ENCODE data around the gene SCUBE3. TPM values are rescaled to one million over a fixed set of nuclear protein-coding genes. Genes with fewer than 3 reads are reported as not detected.

Gene SCUBE3
- total RNA-seq, 4 donors from 2014 or later: 1.5 to 8.8 (median 5.6) TPM

DNA sequence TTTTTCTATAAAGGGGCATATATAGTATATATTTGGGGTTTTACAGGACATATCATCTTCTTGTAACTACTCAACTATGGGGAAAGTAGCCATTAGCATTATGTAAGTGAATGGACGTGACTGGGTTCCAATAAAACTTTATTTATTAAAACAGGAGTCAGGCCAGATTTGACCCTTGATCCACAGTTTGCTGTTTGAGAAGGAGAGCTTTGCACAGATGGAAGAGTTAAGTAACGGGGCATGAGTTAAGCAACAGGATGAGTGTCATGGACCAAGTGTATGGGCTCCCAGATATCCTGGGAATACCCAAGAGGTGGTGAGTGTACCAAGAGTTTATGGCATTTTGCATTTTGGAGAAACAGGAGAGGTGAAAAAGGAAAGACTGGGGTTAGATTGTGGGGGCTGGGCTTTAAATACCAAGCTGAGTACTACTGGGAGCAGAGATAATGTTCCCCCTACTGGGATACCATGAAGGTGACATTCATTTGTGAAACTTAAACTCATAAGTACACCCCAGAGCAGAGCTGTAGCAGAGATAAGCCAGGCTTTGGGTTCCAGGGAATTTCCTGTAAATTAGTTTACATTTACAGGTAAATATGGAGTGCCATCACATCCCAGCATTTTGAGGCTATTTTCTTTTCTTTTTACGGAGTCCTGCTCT is 18.5 kb upstream of the SCUBE3 start:
- H3K4me1 ChIP-seq: no peaks in the 10 kb centered on the region
- H3K9me3 ChIP-seq: peaks cover 0 to 4% (median 2%) of the 10 kb centered on the region in 4 donors
- TF ChIP-seq POLR2AphosphoS5 (IDR thresholded peaks at IDR 0.05): no peak
- no peak for TF ChIP-seq EP300 (IDR thresholded peaks at IDR 0.05)
- no peak for TF ChIP-seq POLR2A (IDR thresholded peaks at IDR 0.05; ENCODE audit: low read depth)
- TF ChIP-seq, protein P1, sequence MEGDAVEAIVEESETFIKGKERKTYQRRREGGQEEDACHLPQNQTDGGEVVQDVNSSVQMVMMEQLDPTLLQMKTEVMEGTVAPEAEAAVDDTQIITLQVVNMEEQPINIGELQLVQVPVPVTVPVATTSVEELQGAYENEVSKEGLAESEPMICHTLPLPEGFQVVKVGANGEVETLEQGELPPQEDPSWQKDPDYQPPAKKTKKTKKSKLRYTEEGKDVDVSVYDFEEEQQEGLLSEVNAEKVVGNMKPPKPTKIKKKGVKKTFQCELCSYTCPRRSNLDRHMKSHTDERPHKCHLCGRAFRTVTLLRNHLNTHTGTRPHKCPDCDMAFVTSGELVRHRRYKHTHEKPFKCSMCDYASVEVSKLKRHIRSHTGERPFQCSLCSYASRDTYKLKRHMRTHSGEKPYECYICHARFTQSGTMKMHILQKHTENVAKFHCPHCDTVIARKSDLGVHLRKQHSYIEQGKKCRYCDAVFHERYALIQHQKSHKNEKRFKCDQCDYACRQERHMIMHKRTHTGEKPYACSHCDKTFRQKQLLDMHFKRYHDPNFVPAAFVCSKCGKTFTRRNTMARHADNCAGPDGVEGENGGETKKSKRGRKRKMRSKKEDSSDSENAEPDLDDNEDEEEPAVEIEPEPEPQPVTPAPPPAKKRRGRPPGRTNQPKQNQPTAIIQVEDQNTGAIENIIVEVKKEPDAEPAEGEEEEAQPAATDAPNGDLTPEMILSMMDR (IDR thresholded peaks at IDR 0.05): no peak
- no peak overlapping the region for H3K27ac ChIP-seq (replicated peaks in 1 of 4)
- DNase-seq (ENCODE audit: extremely low spot score): no peak
- no peaks in the 10 kb centered on the region for H3K27me3 ChIP-seq
- intact Hi-C loops (cut with DNase I): no loop called here
- no peak overlapping the region for H3K4me3 ChIP-seq
- no peaks in the 10 kb centered on the region for H3K36me3 ChIP-seq
- WGBS: 86% methylated on average over 3 of the region's 3 CpGs

DNA sequence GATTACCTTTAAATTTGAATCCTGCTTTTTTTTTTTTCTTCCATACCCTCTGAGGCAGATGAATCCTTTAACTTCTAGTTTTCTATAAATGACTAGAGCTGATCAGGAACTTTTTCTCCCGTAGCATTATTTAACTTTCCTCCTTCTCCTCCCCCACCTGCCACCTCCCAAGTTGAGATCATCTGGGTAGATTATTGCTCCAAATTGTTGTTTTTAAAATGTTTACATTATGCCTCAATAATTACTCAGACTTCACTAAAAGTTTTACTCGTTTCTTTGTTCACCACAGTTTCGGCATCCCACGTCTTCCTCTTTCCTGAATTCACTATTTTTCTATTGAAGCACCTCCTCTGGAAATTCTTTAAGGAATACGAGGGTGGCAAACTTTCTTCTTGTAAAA is 16.6 kb upstream of the SCUBE3 start:
- DNase-seq (ENCODE audit: extremely low spot score): no peak
- Histone ChIP-seq H3K4me3 (no peak overlapping the region), H3K9me3 (peaks cover 0 to 4% (median 2%) of the 10 kb centered on the region in 4 donors), H3K36me3 (no peaks in the 10 kb centered on the region), H3K4me1 (no peaks in the 10 kb centered on the region), H3K27me3 (no peaks in the 10 kb centered on the region), H3K27ac (replicated peaks in 1 of 4) (no peak overlapping the region)
- 76% methylated on average over 5 of the region's 5 CpGs for WGBS
- TF ChIP-seq EP300 (IDR thresholded peaks at IDR 0.05): no peak
- TF ChIP-seq, protein P1 (IDR thresholded peaks at IDR 0.05): no peak
- no peak for TF ChIP-seq POLR2A (IDR thresholded peaks at IDR 0.05; ENCODE audit: low read depth)
- no peak for TF ChIP-seq POLR2AphosphoS5 (IDR thresholded peaks at IDR 0.05)
- intact Hi-C loops (cut with DNase I): no loop called here

DNA sequence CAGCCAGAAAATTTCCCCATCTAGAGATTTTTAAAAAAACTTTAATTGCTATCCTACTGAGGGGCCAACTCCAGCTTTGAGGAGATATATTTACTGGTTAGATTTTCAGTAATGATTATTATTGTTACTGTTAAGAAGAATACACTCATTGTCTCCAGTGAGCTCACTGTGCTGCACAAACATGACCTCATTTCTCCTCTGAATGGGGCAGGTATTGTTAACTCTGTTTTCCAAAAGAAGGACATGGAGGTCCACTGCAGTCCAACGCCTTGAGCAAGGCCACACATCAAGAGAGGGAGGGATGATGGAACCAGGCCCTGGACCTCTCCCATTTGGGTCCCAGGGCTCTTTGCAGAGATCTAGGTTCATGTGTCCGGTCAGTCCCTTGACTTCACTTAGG is 13.9 kb upstream of the SCUBE3 start:
- Histone ChIP-seq H3K36me3 (no peaks in the 10 kb centered on the region), H3K4me3 (no peak overlapping the region), H3K4me1 (no peaks in the 10 kb centered on the region), H3K27ac (replicated peaks in 1 of 4) (no peak overlapping the region), H3K9me3 (peaks cover 0 to 4% (median 2%) of the 10 kb centered on the region in 4 donors), H3K27me3 (no peaks in the 10 kb centered on the region)
- no peak for DNase-seq (ENCODE audit: extremely low spot score)
- 86% methylated on average over 2 of the region's 2 CpGs for WGBS
- TF ChIP-seq, protein P1 (IDR thresholded peaks at IDR 0.05): no peak
- TF ChIP-seq POLR2AphosphoS5 (IDR thresholded peaks at IDR 0.05) (no peak), EP300 (IDR thresholded peaks at IDR 0.05) (no peak), POLR2A (IDR thresholded peaks at IDR 0.05; ENCODE audit: low read depth) (no peak)
- intact Hi-C loops (cut with DNase I): loop anchor here (5.0 kb wide), 1 partner anchor 53 kb away; no protein-coding TSS in a partner anchor

DNA sequence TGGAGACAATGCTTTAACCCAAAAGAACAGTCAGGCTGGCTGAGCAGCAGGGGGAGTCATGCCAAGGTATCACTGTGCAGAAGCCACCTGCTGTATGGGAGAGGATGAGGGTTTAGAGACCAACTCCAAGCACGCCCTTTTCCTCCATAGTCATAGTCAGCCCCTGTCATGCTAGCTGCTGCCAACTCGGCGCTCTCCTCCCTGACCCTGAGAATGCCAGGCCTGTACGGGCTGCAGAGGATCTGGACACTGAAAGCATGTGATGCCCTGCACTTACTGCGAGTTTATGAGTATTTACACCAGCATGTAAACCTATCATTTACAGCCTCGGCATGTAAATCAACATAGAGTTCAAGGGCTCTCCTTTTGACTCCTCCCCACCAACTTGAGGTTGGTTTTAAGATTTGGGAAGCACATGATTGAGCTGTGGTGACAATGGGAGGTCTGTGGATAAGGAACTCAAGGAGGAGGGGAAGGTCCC is 11.7 kb upstream of the SCUBE3 start:
- 83% methylated on average over 3 of the region's 6 CpGs for WGBS
- H3K27ac ChIP-seq (replicated peaks in 1 of 4): no peak overlapping the region
- intact Hi-C loops (cut with DNase I): loop anchor here (5.0 kb wide), 1 partner anchor 55 kb away; no protein-coding TSS in a partner anchor

More for the DNA sequence above, 11.7 kb upstream of the SCUBE3 start:
- no peak for DNase-seq (ENCODE audit: extremely low spot score)
- no peaks in the 10 kb centered on the region for H3K27me3 ChIP-seq
- H3K4me3 ChIP-seq: no peak overlapping the region
- H3K4me1 ChIP-seq: no peaks in the 10 kb centered on the region
- TF ChIP-seq, protein P1 (IDR thresholded peaks at IDR 0.05): no peak
- no peak for TF ChIP-seq POLR2AphosphoS5 (IDR thresholded peaks at IDR 0.05)
- TF ChIP-seq POLR2A (IDR thresholded peaks at IDR 0.05; ENCODE audit: low read depth): no peak
- TF ChIP-seq EP300 (IDR thresholded peaks at IDR 0.05): no peak
- peaks cover 0 to 4% (median 2%) of the 10 kb centered on the region in 4 donors for H3K9me3 ChIP-seq
- no peaks in the 10 kb centered on the region for H3K36me3 ChIP-seq

Measured in esophagus muscularis mucosa (tissue), 4 donors.